Vagina (tissue), 2 donors: ENCODE results near the gene ASB15. TPM values are rescaled to one million over a fixed set of nuclear protein-coding genes. Genes with fewer than 3 reads are reported as not detected.

Experiments
- DNase-seq, 2 donors: peaks; one replicate each; pipeline ENCODE4 v3.0.0-alpha.2; 2017; ENCODE audit errors: extremely low spot score in 2 of 2
- H3K27ac ChIP-seq: fragments of 200-600 bp; sonication (generic); one replicate; pipeline ENCODE4 v1.5.1; 2019
- H3K27me3 ChIP-seq: fragments of 200-600 bp; sonication (generic); one replicate; pipeline ENCODE4 v1.5.1; 2019
- H3K36me3 ChIP-seq, 2 donors: fragments of 200-600 bp; sonication (generic); one replicate each; pipeline ENCODE4 v1.5.1; 2017 to 2019
- H3K4me1 ChIP-seq: fragments of 200-600 bp; sonication (generic); one replicate; pipeline ENCODE4 v1.5.1; 2019
- H3K4me3 ChIP-seq, 2 donors: fragments of 200-600 bp; sonication (generic); 1 replicate in 1 of 2; 2 replicates in 1 of 2; pipeline ENCODE4 v1.5.1; 2016 to 2019
- H3K9me3 ChIP-seq: fragments of 200-600 bp; sonication (generic); one replicate; pipeline ENCODE4 v1.5.1; 2019
- CTCF ChIP-seq, 3 experiments: fragments of 450-650 bp in 2 of 3; fragments of 200-600 bp in 1 of 3; sonication (generic) in 1 of 3; IDR thresholded peaks; one replicate each; pipeline ENCODE4 v1.5.1; 2017 to 2019; ENCODE audit warnings: antibody characterized with exemption in 3 of 3, mild to moderate bottlenecking in 2 of 3, moderate library complexity in 2 of 3
- POLR2A ChIP-seq, 2 donors: fragments of 450-650 bp; IDR thresholded peaks; one replicate each; pipeline ENCODE4 v1.6.1; 2017; ENCODE audit warnings: antibody characterized with exemption in 2 of 2, mild to moderate bottlenecking in 2 of 2, moderate library complexity in 2 of 2
- POLR2AphosphoS5 ChIP-seq, 2 donors: sonication (generic); formaldehyde crosslinking; IDR thresholded peaks; one replicate each; pipeline ENCODE4 v1.9.0; 2017; ENCODE audit warnings: antibody characterized with exemption in 2 of 2, mild to moderate bottlenecking in 2 of 2, low read depth in 1 of 2; ENCODE audit not compliant: insufficient read depth in 1 of 2
- intact Hi-C: fragments of 100-400 bp; cut with DNase I; formaldehyde crosslinking; loops from one replicate; pipeline ENCODE4 v1.15.1; 2023
- total RNA-seq: library from RNA; depleted of rRNA; stranded (reverse); fragments of >200 nt; gene quantifications from one replicate; pipeline ENCODE4 v1.2.3, GENCODE V29; 2016

Gene ASB15
- total RNA-seq, 1 donor from 2014 or later, result not detected

GRCh38 chr7:123637878-123638277 lies 36.3 kb downstream of the ASB15 start:
- no peak overlapping the region for H3K27ac ChIP-seq
- intact Hi-C loops, result no loop called here
- TF ChIP-seq POLR2AphosphoS5 (IDR thresholded peaks at IDR 0.05; ENCODE audit: insufficient read depth in 1 of 2, low read depth in 1 of 2), result no peak
- TF ChIP-seq CTCF (IDR thresholded peaks at IDR 0.05), result no peak
- TF ChIP-seq POLR2A (IDR thresholded peaks at IDR 0.05), result no peak
- no peaks in the 10 kb centered on the region for H3K9me3 ChIP-seq
- no peaks in the 10 kb centered on the region for H3K4me1 ChIP-seq
- no peak overlapping the region for H3K4me3 ChIP-seq
- H3K27me3 ChIP-seq, result no peaks in the 10 kb centered on the region
- H3K36me3 ChIP-seq, result no peaks in the 10 kb centered on the region
- no peak for DNase-seq

GRCh38 chr7:123639631-123640030 lies 38.0 kb downstream of the ASB15 start:
- Histone ChIP-seq H3K27ac (no peak overlapping the region), H3K27me3 (no peaks in the 10 kb centered on the region), H3K4me1 (peaks cover 17% of the 10 kb centered on the region), H3K4me3 (no peak overlapping the region), H3K9me3 (no peaks in the 10 kb centered on the region), H3K36me3 (no peaks in the 10 kb centered on the region)
- intact Hi-C loops, result no loop called here
- no peak for DNase-seq
- TF ChIP-seq CTCF (IDR thresholded peaks at IDR 0.05), result no peak
- no peak for TF ChIP-seq POLR2AphosphoS5 (IDR thresholded peaks at IDR 0.05; ENCODE audit: insufficient read depth in 1 of 2, low read depth in 1 of 2)
- TF ChIP-seq POLR2A (IDR thresholded peaks at IDR 0.05), result no peak

GRCh38 chr7:123640583-123640982 lies 39.0 kb downstream of the ASB15 start:
- intact Hi-C loops, result no loop called here
- Histone ChIP-seq H3K4me3 (no peak overlapping the region), H3K9me3 (no peaks in the 10 kb centered on the region), H3K36me3 (no peaks in the 10 kb centered on the region), H3K27me3 (no peaks in the 10 kb centered on the region), H3K27ac (no peak overlapping the region), H3K4me1 (peaks cover 18% of the 10 kb centered on the region)
- no peak for TF ChIP-seq POLR2AphosphoS5 (IDR thresholded peaks at IDR 0.05; ENCODE audit: insufficient read depth in 1 of 2, low read depth in 1 of 2)
- TF ChIP-seq POLR2A (IDR thresholded peaks at IDR 0.05), result no peak
- no peak for TF ChIP-seq CTCF (IDR thresholded peaks at IDR 0.05)
- DNase-seq, result no peak

- Histone ChIP-seq H3K4me3 (no peak overlapping the region), H3K36me3 (no peaks in the 10 kb centered on the region), H3K4me1 (peaks cover 18% of the 10 kb centered on the region), H3K9me3 (no peaks in the 10 kb centered on the region), H3K27ac (no peak overlapping the region), H3K27me3 (no peaks in the 10 kb centered on the region)
- intact Hi-C loops, result no loop called here
- no peak for DNase-seq
- TF ChIP-seq POLR2A (IDR thresholded peaks at IDR 0.05) (no peak), POLR2AphosphoS5 (IDR thresholded peaks at IDR 0.05; ENCODE audit: insufficient read depth in 1 of 2, low read depth in 1 of 2) (no peak), CTCF (IDR thresholded peaks at IDR 0.05) (no peak)
These were observed 40.3 kb downstream of the ASB15 start for GRCh38 chr7:123641901-123642300.

GRCh38 chr7:123643495-123644441 lies 42.1 kb downstream of the ASB15 start:
- Histone ChIP-seq H3K4me1 (peaks cover 18% of the 10 kb centered on the region), H3K9me3 (no peaks in the 10 kb centered on the region), H3K27ac (no peak overlapping the region), H3K36me3 (no peaks in the 10 kb centered on the region), H3K4me3 (peak overlapping the region in 1 of 2 donors; percentile 17), H3K27me3 (no peaks in the 10 kb centered on the region)
- DNase-seq, result no peak
- intact Hi-C loops, result no loop called here
- no peak for TF ChIP-seq CTCF (IDR thresholded peaks at IDR 0.05)
- no peak for TF ChIP-seq POLR2AphosphoS5 (IDR thresholded peaks at IDR 0.05; ENCODE audit: insufficient read depth in 1 of 2, low read depth in 1 of 2)
- TF ChIP-seq POLR2A (IDR thresholded peaks at IDR 0.05), result no peak
